Nephron (organoid): Measurements from ENCODE around the gene RAB17.

Experiments
- H3K27ac Mint-ChIP-seq, 3 experiments: 2 replicates each; pipeline ENCODE4 v1.8.0; 2020; ENCODE audit warnings: mixed read lengths in 3 of 3, mild to moderate bottlenecking in 2 of 3, moderate library complexity in 1 of 3
- H3K27me3 Mint-ChIP-seq: 2 replicates; pipeline ENCODE4 v1.8.0; 2021; ENCODE audit warnings: low read depth, mild to moderate bottlenecking, moderate library complexity, mixed read lengths
- H3K36me3 Mint-ChIP-seq: 2 replicates; pipeline ENCODE4 v1.8.0; 2020; ENCODE audit warnings: low read depth, mixed read lengths
- H3K4me1 Mint-ChIP-seq: 2 replicates; pipeline ENCODE4 v1.8.0; 2020; ENCODE audit warnings: mixed read lengths
- H3K4me3 Mint-ChIP-seq, 3 experiments: 2 replicates each; pipeline ENCODE4 v1.8.0; 2020; ENCODE audit warnings: mild to moderate bottlenecking in 3 of 3, mixed read lengths in 3 of 3, moderate library complexity in 2 of 3
- H3K9me3 Mint-ChIP-seq: 2 replicates; pipeline ENCODE4 v1.8.0; 2020; ENCODE audit warnings: mixed read lengths
- TF ChIP-seq, protein P1 (sequence below), 3 experiments: fragments of 200-600 bp; sonication (generic); IDR thresholded peaks; one replicate each; pipeline ENCODE4 v1.5.0; 2021; ENCODE audit warnings: antibody characterized with exemption in 3 of 3; ENCODE audit not compliant: unreplicated experiment in 3 of 3

Gene RAB17

DNA sequence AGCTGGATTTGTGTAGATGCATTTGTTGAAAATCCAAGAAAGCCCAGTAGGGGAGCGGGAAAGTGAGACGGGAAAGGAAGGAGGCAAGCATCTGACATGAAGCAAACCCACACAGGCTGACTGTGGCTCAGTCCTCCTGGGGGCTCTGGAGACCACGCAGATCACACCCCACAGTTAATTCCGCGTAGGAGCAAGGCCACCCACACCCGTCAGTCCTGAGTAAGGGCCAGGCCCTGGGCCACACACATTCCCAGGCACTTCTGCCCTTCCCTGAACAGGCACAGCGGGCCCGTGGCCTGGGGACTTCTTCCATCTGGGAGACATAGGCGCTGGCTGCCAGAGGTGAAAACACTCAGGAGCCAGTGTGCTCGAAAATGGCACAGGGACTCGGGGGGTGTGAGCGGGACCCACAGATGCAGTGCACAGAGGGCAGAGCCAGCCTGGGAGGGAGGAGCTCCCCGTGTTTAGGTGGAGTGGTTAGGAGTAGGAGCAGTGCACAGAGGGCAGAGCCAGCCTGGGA is 43.6 kb downstream of the RAB17 start:
- TF ChIP-seq, protein P1, sequence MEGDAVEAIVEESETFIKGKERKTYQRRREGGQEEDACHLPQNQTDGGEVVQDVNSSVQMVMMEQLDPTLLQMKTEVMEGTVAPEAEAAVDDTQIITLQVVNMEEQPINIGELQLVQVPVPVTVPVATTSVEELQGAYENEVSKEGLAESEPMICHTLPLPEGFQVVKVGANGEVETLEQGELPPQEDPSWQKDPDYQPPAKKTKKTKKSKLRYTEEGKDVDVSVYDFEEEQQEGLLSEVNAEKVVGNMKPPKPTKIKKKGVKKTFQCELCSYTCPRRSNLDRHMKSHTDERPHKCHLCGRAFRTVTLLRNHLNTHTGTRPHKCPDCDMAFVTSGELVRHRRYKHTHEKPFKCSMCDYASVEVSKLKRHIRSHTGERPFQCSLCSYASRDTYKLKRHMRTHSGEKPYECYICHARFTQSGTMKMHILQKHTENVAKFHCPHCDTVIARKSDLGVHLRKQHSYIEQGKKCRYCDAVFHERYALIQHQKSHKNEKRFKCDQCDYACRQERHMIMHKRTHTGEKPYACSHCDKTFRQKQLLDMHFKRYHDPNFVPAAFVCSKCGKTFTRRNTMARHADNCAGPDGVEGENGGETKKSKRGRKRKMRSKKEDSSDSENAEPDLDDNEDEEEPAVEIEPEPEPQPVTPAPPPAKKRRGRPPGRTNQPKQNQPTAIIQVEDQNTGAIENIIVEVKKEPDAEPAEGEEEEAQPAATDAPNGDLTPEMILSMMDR (IDR thresholded peaks at IDR 0.05; ENCODE audit: unreplicated experiment in 3 of 3), result no peak
- no peaks in the 10 kb centered on the region for H3K4me1 Mint-ChIP-seq
- no peaks in the 10 kb centered on the region for H3K9me3 Mint-ChIP-seq
- no peak overlapping the region for H3K27ac Mint-ChIP-seq
- no peaks in the 10 kb centered on the region for H3K36me3 Mint-ChIP-seq
- no peak overlapping the region for H3K4me3 Mint-ChIP-seq
- peaks cover 12% of the 10 kb centered on the region for H3K27me3 Mint-ChIP-seq

DNA sequence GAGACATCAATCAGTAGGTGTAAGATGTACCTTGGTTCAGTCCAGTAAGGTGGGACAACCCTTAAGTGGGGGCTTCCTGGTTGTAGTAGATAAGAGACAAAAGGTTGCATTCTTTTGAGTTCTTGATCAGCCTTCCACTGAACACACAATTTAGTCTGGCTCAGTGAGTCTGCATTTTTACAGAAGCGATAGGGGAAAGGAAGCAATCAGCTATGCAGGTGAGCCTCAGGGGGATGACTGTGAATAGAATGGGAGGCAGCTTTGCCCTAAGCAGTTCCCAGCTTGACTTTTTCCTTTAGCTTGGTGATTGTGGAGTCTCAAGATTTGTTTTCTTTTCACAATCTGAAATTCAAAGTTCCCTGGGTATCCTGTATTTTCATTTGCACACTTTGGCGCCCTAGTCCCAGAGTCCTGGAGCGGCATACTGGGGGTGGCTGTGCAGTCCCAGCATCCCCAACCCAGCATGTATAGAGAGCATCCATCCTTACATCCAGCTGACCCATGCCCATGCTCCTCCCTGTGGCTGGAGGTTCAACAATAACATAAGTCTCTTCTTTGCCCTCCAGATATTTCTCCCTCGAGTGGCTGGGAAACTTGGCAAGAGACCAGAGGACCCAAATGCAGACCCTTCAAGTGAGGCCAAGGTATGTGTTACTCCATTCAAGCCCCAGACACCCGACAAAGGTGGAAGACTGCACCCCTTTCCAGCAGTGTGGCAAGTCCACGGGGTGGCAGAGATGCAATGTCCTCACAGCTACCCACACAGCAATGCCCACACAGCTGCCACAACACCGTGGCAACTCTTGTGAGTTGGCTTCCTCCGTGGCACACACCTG is 44.3 kb downstream of the RAB17 start:
- TF ChIP-seq, protein P1 (IDR thresholded peaks at IDR 0.05; ENCODE audit: unreplicated experiment in 3 of 3), result no peak
- Mint-ChIP-seq H3K4me3 (no peak overlapping the region), H3K9me3 (peaks cover 4% of the 10 kb centered on the region), H3K4me1 (no peaks in the 10 kb centered on the region), H3K27ac (no peak overlapping the region), H3K36me3 (peaks cover 3% of the 10 kb centered on the region), H3K27me3 (peaks cover 12% of the 10 kb centered on the region)

DNA sequence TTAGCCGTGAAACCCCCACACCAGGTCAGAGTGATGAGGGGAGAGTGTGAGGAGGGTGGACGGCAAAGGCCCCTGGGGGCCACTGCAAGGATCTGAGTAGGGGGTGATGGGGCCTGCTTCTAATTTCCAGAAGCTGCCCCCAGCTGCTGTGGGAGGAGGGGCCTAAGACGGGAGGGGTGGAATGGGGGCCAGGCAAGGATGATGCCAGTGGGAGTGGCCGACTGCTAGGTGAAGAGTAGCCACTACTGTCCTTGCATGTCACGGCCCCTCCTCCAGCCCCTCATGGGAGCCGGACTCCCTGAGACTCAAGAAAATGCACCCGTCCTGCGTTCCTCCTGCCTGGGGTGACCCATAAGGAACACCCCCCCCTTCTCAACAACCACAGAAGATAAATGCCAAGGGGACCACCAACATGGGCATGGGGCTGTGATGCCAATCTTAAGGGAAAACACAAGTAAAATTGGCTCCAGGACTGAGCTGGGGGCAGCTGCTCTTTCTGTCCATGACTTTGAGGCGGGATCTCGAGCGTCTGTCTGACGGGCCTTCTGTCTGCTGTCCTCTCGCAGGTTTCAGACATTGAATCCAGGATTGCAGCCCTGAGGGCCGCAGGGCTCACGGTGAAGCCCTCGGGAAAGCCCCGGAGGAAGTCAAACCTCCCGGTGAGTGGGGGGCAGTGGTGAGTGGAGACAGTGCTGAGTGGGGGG is 48.4 kb downstream of the RAB17 start:
- no peak overlapping the region for H3K27ac Mint-ChIP-seq
- H3K9me3 Mint-ChIP-seq, result peaks cover 4% of the 10 kb centered on the region
- peaks cover 10% of the 10 kb centered on the region for H3K4me1 Mint-ChIP-seq
- H3K4me3 Mint-ChIP-seq, result no peak overlapping the region
- TF ChIP-seq, protein P1 (IDR thresholded peaks at IDR 0.05; ENCODE audit: unreplicated experiment in 3 of 3), result no peak
- peaks cover 3% of the 10 kb centered on the region for H3K36me3 Mint-ChIP-seq
- peaks cover 19% of the 10 kb centered on the region for H3K27me3 Mint-ChIP-seq

DNA sequence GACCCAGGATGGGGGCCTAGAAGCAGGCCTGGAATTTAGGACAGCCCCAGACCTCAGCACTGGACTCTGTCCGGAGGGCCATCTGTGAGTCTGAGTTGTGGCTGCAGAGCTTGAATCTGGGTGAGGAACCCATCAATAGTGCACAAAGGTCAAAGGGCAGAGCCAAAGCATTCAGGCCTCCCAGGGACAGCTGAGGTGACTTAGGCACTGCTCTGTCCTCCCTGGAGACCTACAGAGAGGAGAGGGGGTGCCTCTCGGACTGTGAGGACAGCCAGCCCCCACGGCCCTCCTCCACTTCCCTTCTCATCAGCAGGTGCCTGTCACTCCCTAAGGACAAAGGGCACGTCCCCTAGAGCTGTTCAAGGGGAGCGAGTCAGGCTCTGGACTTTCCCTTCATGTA is 49.3 kb downstream of the RAB17 start:
- H3K9me3 Mint-ChIP-seq, result peaks cover 4% of the 10 kb centered on the region
- H3K4me3 Mint-ChIP-seq, result no peak overlapping the region
- H3K27me3 Mint-ChIP-seq, result peaks cover 17% of the 10 kb centered on the region
- peaks cover 3% of the 10 kb centered on the region for H3K36me3 Mint-ChIP-seq
- no peak overlapping the region for H3K27ac Mint-ChIP-seq
- TF ChIP-seq, protein P1 (IDR thresholded peaks at IDR 0.05; ENCODE audit: unreplicated experiment in 3 of 3), result no peak
- peaks cover 10% of the 10 kb centered on the region for H3K4me1 Mint-ChIP-seq

DNA sequence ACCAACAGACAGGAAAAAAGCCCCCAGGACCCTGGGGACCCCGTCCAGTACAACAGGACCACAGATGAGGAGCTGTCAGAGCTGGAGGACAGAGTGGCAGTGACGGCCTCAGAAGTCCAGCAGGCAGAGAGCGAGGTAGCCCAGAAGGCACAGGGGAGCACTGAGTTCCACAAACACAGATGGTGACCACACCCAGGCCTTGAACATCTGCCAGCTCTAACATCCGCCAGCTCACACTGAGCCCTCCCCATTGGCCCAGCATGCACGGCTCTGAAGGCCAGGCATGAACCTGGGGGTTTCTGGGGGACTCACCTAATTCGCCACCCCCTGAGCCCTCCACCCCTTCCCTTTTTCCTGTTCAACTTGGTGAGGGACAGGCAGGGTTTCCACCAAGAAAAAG is 49.7 kb downstream of the RAB17 start:
- peaks cover 10% of the 10 kb centered on the region for H3K4me1 Mint-ChIP-seq
- H3K27me3 Mint-ChIP-seq, result peaks cover 15% of the 10 kb centered on the region
- no peak overlapping the region for H3K27ac Mint-ChIP-seq
- TF ChIP-seq, protein P1 (IDR thresholded peaks at IDR 0.05; ENCODE audit: unreplicated experiment in 3 of 3), result no peak
- H3K4me3 Mint-ChIP-seq, result no peak overlapping the region
- H3K9me3 Mint-ChIP-seq, result peaks cover 4% of the 10 kb centered on the region
- peaks cover 3% of the 10 kb centered on the region for H3K36me3 Mint-ChIP-seq
